Pancreas (tissue), 10 donors: ENCODE results near the gene GPC6. TPM values are rescaled to one million over a fixed set of nuclear protein-coding genes. Genes with fewer than 3 reads are reported as not detected.

Source experiments
- ATAC-seq, 4 donors: fragments of 200-7000 bp; cut with Tn5 transposase; one replicate each; pipeline versions ENCODE4 v1.8.0 to v1.9.1; 2020; ENCODE audit warnings: mild to moderate bottlenecking in 4 of 4, moderate library complexity in 4 of 4
- DNase-seq, 6 donors: peaks; one replicate each; pipeline ENCODE4 v3.0.0-alpha.2; 2020
- FAIRE-seq: peaks from 2 replicates; lab custom pipeline; 2012; peaks lifted over from hg19 to GRCh38; lab: Jason Lieb, UNC
- H3K27ac ChIP-seq, 4 donors: fragments of 200-600 bp; sonication (generic); 1 replicate in 3 of 4; 2 replicates in 1 of 4; pipeline versions ENCODE4 v1.5.0 to v1.8.0; 2020
- H3K27me3 ChIP-seq, 4 donors: fragments of 200-600 bp; one replicate each; pipeline ENCODE4 v1.8.0; 2021
- H3K36me3 ChIP-seq, 3 donors: fragments of 200-600 bp; sonication (generic) in 1 of 3; one replicate each; pipeline versions ENCODE4 v1.5.0 to v1.8.0; 2020 to 2021
- H3K4me1 ChIP-seq, 3 donors: fragments of 200-600 bp; one replicate each; pipeline ENCODE4 v1.8.0; 2021
- H3K4me3 ChIP-seq, 4 donors: fragments of 200-600 bp; sonication (generic) in 2 of 4; one replicate each; pipeline versions ENCODE4 v1.5.0 to v1.8.0; 2020 to 2021
- H3K9me3 ChIP-seq, 4 donors: fragments of 200-600 bp; one replicate each; pipeline ENCODE4 v1.8.0; 2021
- CTCF ChIP-seq, 4 donors: fragments of 200-600 bp; sonication (generic) in 3 of 4; IDR thresholded peaks; one replicate each; pipeline versions ENCODE4 v1.5.0 to v1.8.0; 2021; ENCODE audit warnings: antibody characterized with exemption in 4 of 4
- WGBS, 2 donors: extraction: QIAGEN DNeasy Blood & Tissue Kit; methylation state at CpG; one replicate each; pipeline ENCODE4 v1.1.7; 2013; 5-methylcytosine and 5-hydroxymethylcytosine counted together
- intact Hi-C, 3 donors: fragments of 100-400 bp; cut with DNase I; formaldehyde crosslinking; loops; one replicate each; pipeline versions ENCODE4 v1.11.1 to v1.14.2; 2022
- polyA plus RNA-seq, 2 donors: library from polyadenylated mRNA; stranded (reverse); fragments of 200-250 nt; gene quantifications; one replicate each; pipeline ENCODE4 v1.2.3, GENCODE V29; 2013
- total RNA-seq, 6 donors: library from RNA; stranded (reverse); fragmentation: NEBNext Ultra II Directional in 4 of 6; extraction: Animal tissue kit (Norgen Biotek cat#: 25700) in 4 of 6; gene quantifications; one replicate each; pipeline versions ENCODE4 v1.2.1 to v1.2.4, GENCODE V29; 2021 to 2023
- donor health status: healthy with polysubstance abuse.
- donor health status: DM: no; HTN: no; CAD: no; lungs with moderate emphysema.
- donor health status: DM: no; HTN: no; CAD: no.
- donor health status: control.
- donor health status: control.
- donor health status: Bipolar disorder and iron deficiency.
- donor health status: DM: yes; HTN: yes; CAD: no.
- donor health status: DM: no; HTN: no; CAD: no.
- donor health status: DM: no; HTN: no; CAD: no.
- donor health status: DM: yes; HTN: yes; CAD: no.

GPC6 gene
- total and polyA plus RNA-seq, 8 donors = 0.23 to 3.3 (median 1.2) TPM

- H3K4me3 ChIP-seq = no peak overlapping the region
- FAIRE-seq (no peak), DNase-seq (no peak), ATAC-seq (no peak)
- no peak for TF ChIP-seq CTCF (IDR thresholded peaks at IDR 0.05)
- intact Hi-C loops = no loop called here
- no peaks in the 10 kb centered on the region for H3K36me3 ChIP-seq
- H3K9me3 ChIP-seq = no peaks in the 10 kb centered on the region
- H3K27ac ChIP-seq = no peak overlapping the region
- 81 to 82% methylated on average over 7 of the region's 7 CpGs for WGBS, 2 donors
- no peaks in the 10 kb centered on the region for H3K27me3 ChIP-seq
- H3K4me1 ChIP-seq = no peaks in the 10 kb centered on the region
These were observed 1181.9 kb downstream of the GPC6 start for GRCh38 chr13:94408314-94409036.

- Histone ChIP-seq H3K4me1 (no peaks in the 10 kb centered on the region), H3K27ac (no peak overlapping the region), H3K36me3 (no peaks in the 10 kb centered on the region), H3K9me3 (no peaks in the 10 kb centered on the region), H3K27me3 (no peaks in the 10 kb centered on the region), H3K4me3 (no peak overlapping the region)
- TF ChIP-seq CTCF (IDR thresholded peaks at IDR 0.05) = no peak
- ATAC-seq (no peak), DNase-seq (no peak), FAIRE-seq (no peak)
- intact Hi-C loops = no loop called here
- WGBS, 2 donors = 63 to 78% methylated on average over 3 of the region's 3 CpGs
These were observed 1185.1 kb downstream of the GPC6 start for GRCh38 chr13:94411747-94412146.

- H3K4me1 ChIP-seq = no peaks in the 10 kb centered on the region
- H3K9me3 ChIP-seq = no peaks in the 10 kb centered on the region
- intact Hi-C loops = no loop called here
- 63 to 88% methylated on average over 3 of the region's 3 CpGs for WGBS, 2 donors
- H3K36me3 ChIP-seq = no peaks in the 10 kb centered on the region
- H3K27ac ChIP-seq = no peak overlapping the region
- FAIRE-seq (no peak), DNase-seq (no peak), ATAC-seq (no peak)
- TF ChIP-seq CTCF (IDR thresholded peaks at IDR 0.05) = no peak
- no peaks in the 10 kb centered on the region for H3K27me3 ChIP-seq
- H3K4me3 ChIP-seq = no peak overlapping the region
These were observed 1186.4 kb downstream of the GPC6 start for GRCh38 chr13:94412870-94413597.

- TF ChIP-seq CTCF (IDR thresholded peaks at IDR 0.05) = no peak
- no peak overlapping the region for H3K4me3 ChIP-seq
- DNase-seq (no peak), FAIRE-seq (no peak), ATAC-seq (no peak)
- no peaks in the 10 kb centered on the region for H3K36me3 ChIP-seq
- intact Hi-C loops = no loop called here
- H3K4me1 ChIP-seq = no peaks in the 10 kb centered on the region
- H3K27ac ChIP-seq = no peak overlapping the region
- H3K9me3 ChIP-seq = no peaks in the 10 kb centered on the region
- H3K27me3 ChIP-seq = no peaks in the 10 kb centered on the region
These were observed 1187.0 kb downstream of the GPC6 start for GRCh38 chr13:94413598-94413944.

GRCh38 chr13:94414141-94414540 is 1187.5 kb downstream of the GPC6 start:
- intact Hi-C loops = no loop called here
- H3K27ac ChIP-seq = no peak overlapping the region
- no peak for ATAC-seq
- no peaks in the 10 kb centered on the region for H3K4me1 ChIP-seq
- DNase-seq = no peak
- H3K36me3 ChIP-seq = no peaks in the 10 kb centered on the region
- FAIRE-seq = no peak
- no peak overlapping the region for H3K4me3 ChIP-seq
- no peak for TF ChIP-seq CTCF (IDR thresholded peaks at IDR 0.05)
- 41 to 44% methylated on average over 1 of the region's 1 CpG for WGBS, 2 donors
- no peaks in the 10 kb centered on the region for H3K9me3 ChIP-seq
- H3K27me3 ChIP-seq = no peaks in the 10 kb centered on the region
